Measurements from ENCODE around the gene FGGY. TPM values are rescaled to one million over a fixed set of nuclear protein-coding genes. Genes with fewer than 3 reads are reported as not detected.

Gene FGGY
- total RNA-seq, 1 experiment from 2014 or later = 12.0 TPM

GRCh38 chr1:59279645-59280044, 17.2 kb upstream of the FGGY start (continued):
- TF ChIP-seq ZNF532 (CRISPR knock-in tag; IDR thresholded peaks at IDR 0.05; ENCODE audit: borderline replicate concordance) (no peak), EMX1 (CRISPR knock-in tag; IDR thresholded peaks at IDR 0.05) (no peak), CBFB (CRISPR knock-in tag; IDR thresholded peaks at IDR 0.05; ENCODE audit: low read depth) (no peak), GRHL2 (CRISPR knock-in tag; IDR thresholded peaks at IDR 0.05; ENCODE audit: insufficient replicate concordance, severe bottlenecking) (no peak)

- CTCF ChIA-PET = no interaction called here
- POLR2A ChIA-PET = no interaction called here
- H3K27ac Mint-ChIP-seq = no peak overlapping the region
Observed at GRCh38 chr1:59282951-59283350, 13.9 kb upstream of the FGGY start.

GRCh38 chr1:59285691-59286090, 11.2 kb upstream of the FGGY start:
- TF ChIP-seq, protein P1, sequence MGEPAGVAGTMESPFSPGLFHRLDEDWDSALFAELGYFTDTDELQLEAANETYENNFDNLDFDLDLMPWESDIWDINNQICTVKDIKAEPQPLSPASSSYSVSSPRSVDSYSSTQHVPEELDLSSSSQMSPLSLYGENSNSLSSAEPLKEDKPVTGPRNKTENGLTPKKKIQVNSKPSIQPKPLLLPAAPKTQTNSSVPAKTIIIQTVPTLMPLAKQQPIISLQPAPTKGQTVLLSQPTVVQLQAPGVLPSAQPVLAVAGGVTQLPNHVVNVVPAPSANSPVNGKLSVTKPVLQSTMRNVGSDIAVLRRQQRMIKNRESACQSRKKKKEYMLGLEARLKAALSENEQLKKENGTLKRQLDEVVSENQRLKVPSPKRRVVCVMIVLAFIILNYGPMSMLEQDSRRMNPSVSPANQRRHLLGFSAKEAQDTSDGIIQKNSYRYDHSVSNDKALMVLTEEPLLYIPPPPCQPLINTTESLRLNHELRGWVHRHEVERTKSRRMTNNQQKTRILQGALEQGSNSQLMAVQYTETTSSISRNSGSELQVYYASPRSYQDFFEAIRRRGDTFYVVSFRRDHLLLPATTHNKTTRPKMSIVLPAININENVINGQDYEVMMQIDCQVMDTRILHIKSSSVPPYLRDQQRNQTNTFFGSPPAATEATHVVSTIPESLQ (CRISPR knock-in tag; IDR thresholded peaks at IDR 0.05) = no peak
- TF ChIP-seq GRHL2 (CRISPR knock-in tag; IDR thresholded peaks at IDR 0.05; ENCODE audit: insufficient replicate concordance, severe bottlenecking) (no peak), ZNF396 (CRISPR knock-in tag; IDR thresholded peaks at IDR 0.05; ENCODE audit: borderline replicate concordance) (no peak), AR (CRISPR knock-in tag; IDR thresholded peaks at IDR 0.05) (no peak), NFATC4 (CRISPR knock-in tag; IDR thresholded peaks at IDR 0.05) (no peak), SMAD4 (CRISPR knock-in tag; IDR thresholded peaks at IDR 0.05) (no peak), IRF1 (CRISPR knock-in tag; IDR thresholded peaks at IDR 0.05) (no peak), TCF7 (CRISPR knock-in tag; IDR thresholded peaks at IDR 0.05; ENCODE audit: low read depth) (no peak), E2F1 (CRISPR knock-in tag; IDR thresholded peaks at IDR 0.05) (no peak)
- Mint-ChIP-seq H3K27me3 (ENCODE audit: low read depth) (no peaks in the 10 kb centered on the region), H3K27ac (no peak overlapping the region), H3K4me1 (peaks cover 8% of the 10 kb centered on the region; the same call in 1 of the 2 replicates), H3K9me3 (no peaks in the 10 kb centered on the region), H3K36me3 (no peaks in the 10 kb centered on the region), H3K4me3 (no peak overlapping the region)
- ATAC-seq = no peak
- ChIA-PET CTCF (no interaction called here), POLR2A (interaction anchor here (0.8 kb wide), 1 partner anchor 11 kb away, joined by 3 read pairs; the partner anchor contains the start of gene FGGY)
- DNase-seq (ENCODE audit: low spot score) = no peak

More at GRCh38 chr1:59282951-59283350, 13.9 kb upstream of the FGGY start:
- H3K27me3 Mint-ChIP-seq (ENCODE audit: low read depth) = no peaks in the 10 kb centered on the region
- TF ChIP-seq ZNF121 (CRISPR knock-in tag; IDR thresholded peaks at IDR 0.05) = no peak
- no peak for TF ChIP-seq NR2C2 (CRISPR knock-in tag; IDR thresholded peaks at IDR 0.05)
- no peak for TF ChIP-seq GABPB1 (CRISPR knock-in tag; IDR thresholded peaks at IDR 0.05)
- TF ChIP-seq AR (CRISPR knock-in tag; IDR thresholded peaks at IDR 0.05) = no peak
- ATAC-seq (no peak), DNase-seq (ENCODE audit: low spot score) (no peak)
- H3K36me3 Mint-ChIP-seq = no peaks in the 10 kb centered on the region
- H3K9me3 Mint-ChIP-seq = no peaks in the 10 kb centered on the region
- H3K4me3 Mint-ChIP-seq = no peak overlapping the region
- peaks cover 4% of the 10 kb centered on the region; the same call in 1 of the 2 replicates for H3K4me1 Mint-ChIP-seq

All from WTC11 (cell line).